Upper lobe of right lung (tissue), 1 donor: ENCODE results near the gene NRXN3. TPM values are rescaled to one million over a fixed set of nuclear protein-coding genes. Genes with fewer than 3 reads are reported as not detected.

Source experiments
- ATAC-seq: fragments of 200-7000 bp; cut with Tn5 transposase; one replicate; pipeline ENCODE4 v1.9.1; 2020; ENCODE audit warnings: mild to moderate bottlenecking, moderate library complexity
- DNase-seq: peaks from one replicate; pipeline ENCODE4 v3.0.0-alpha.2; 2020
- H3K27ac ChIP-seq: fragments of 200-600 bp; one replicate; pipeline ENCODE4 v1.8.0; 2022
- H3K27me3 ChIP-seq: fragments of 200-600 bp; one replicate; pipeline ENCODE4 v1.8.0; 2022; ENCODE audit warnings: mild to moderate bottlenecking
- H3K36me3 ChIP-seq: fragments of 200-600 bp; one replicate; pipeline ENCODE4 v1.8.0; 2022
- H3K4me1 ChIP-seq: fragments of 200-600 bp; one replicate; pipeline ENCODE4 v1.8.0; 2022
- H3K4me3 ChIP-seq: fragments of 200-600 bp; one replicate; pipeline ENCODE4 v1.8.0; 2022; ENCODE audit warnings: mild to moderate bottlenecking
- H3K9me3 ChIP-seq: fragments of 200-600 bp; one replicate; pipeline ENCODE4 v1.8.0; 2022
- CTCF ChIP-seq: fragments of 200-600 bp; IDR thresholded peaks from one replicate; pipeline ENCODE4 v1.8.0; 2022; ENCODE audit warnings: antibody characterized with exemption
- intact Hi-C: fragments of 100-400 bp; cut with DNase I; formaldehyde crosslinking; loops from one replicate; pipeline ENCODE4 v1.11.0; 2022
- total RNA-seq: library from RNA; stranded (reverse); fragmentation: NEBNext Ultra II Directional; extraction: Animal tissue kit (Norgen Biotek cat#: 25700); gene quantifications from one replicate; pipeline ENCODE4 v1.2.1, GENCODE V29; 2021
- donor health status: DM: no; HTN: yes; CAD: no; lungs with severe emphysema.

NRXN3 gene
- total RNA-seq, 1 donor from 2014 or later: 10.0 TPM

- no peak for DNase-seq
- no peak for ATAC-seq
- intact Hi-C loops: no loop called here
- no peaks in the 10 kb centered on the region for H3K4me1 ChIP-seq
- no peak overlapping the region for H3K4me3 ChIP-seq
- H3K27ac ChIP-seq: no peak overlapping the region
- H3K36me3 ChIP-seq: no peaks in the 10 kb centered on the region
- H3K9me3 ChIP-seq: no peaks in the 10 kb centered on the region
- H3K27me3 ChIP-seq: no peaks in the 10 kb centered on the region
- TF ChIP-seq CTCF: no peak
Measured at GRCh38 chr14:79404874-79405511, 1234.8 kb downstream of the NRXN3 start.

- Histone ChIP-seq H3K27ac (no peak overlapping the region), H3K4me3 (no peak overlapping the region), H3K9me3 (no peaks in the 10 kb centered on the region), H3K4me1 (no peaks in the 10 kb centered on the region), H3K27me3 (no peaks in the 10 kb centered on the region), H3K36me3 (no peaks in the 10 kb centered on the region)
- DNase-seq (no peak), ATAC-seq (no peak)
- intact Hi-C loops: no loop called here
- no peak for TF ChIP-seq CTCF
Measured at GRCh38 chr14:79405512-79405910, 1235.3 kb downstream of the NRXN3 start.

- no peaks in the 10 kb centered on the region for H3K27me3 ChIP-seq
- DNase-seq (no peak), ATAC-seq (no peak)
- H3K9me3 ChIP-seq: no peaks in the 10 kb centered on the region
- no peaks in the 10 kb centered on the region for H3K4me1 ChIP-seq
- no peak for TF ChIP-seq CTCF
- H3K27ac ChIP-seq: no peak overlapping the region
- no peaks in the 10 kb centered on the region for H3K36me3 ChIP-seq
- H3K4me3 ChIP-seq: no peak overlapping the region
- intact Hi-C loops: no loop called here
Measured at GRCh38 chr14:79407572-79407971, 1237.4 kb downstream of the NRXN3 start.

GRCh38 chr14:79408696-79409095 is 1238.5 kb downstream of the NRXN3 start:
- DNase-seq: no peak
- H3K36me3 ChIP-seq: no peaks in the 10 kb centered on the region

GRCh38 chr14:79411403-79412174 is 1241.4 kb downstream of the NRXN3 start:
- intact Hi-C loops: no loop called here
- no peak overlapping the region for H3K4me3 ChIP-seq
- DNase-seq: no peak
- no peak for ATAC-seq
- no peaks in the 10 kb centered on the region for H3K27me3 ChIP-seq
- no peaks in the 10 kb centered on the region for H3K36me3 ChIP-seq
- no peak for TF ChIP-seq CTCF
- no peaks in the 10 kb centered on the region for H3K4me1 ChIP-seq
- H3K27ac ChIP-seq: no peak overlapping the region
- no peaks in the 10 kb centered on the region for H3K9me3 ChIP-seq

More at GRCh38 chr14:79408696-79409095, 1238.5 kb downstream of the NRXN3 start:
- TF ChIP-seq CTCF: no peak
- H3K27me3 ChIP-seq: no peaks in the 10 kb centered on the region
- ATAC-seq: no peak
- H3K27ac ChIP-seq: no peak overlapping the region
- H3K4me1 ChIP-seq: no peaks in the 10 kb centered on the region
- no peaks in the 10 kb centered on the region for H3K9me3 ChIP-seq
- intact Hi-C loops: no loop called here
- no peak overlapping the region for H3K4me3 ChIP-seq
